Stimulated activated CD4-positive, alpha-beta T cell treated with anti-CD3 and anti-CD28 coated beads, TNF-alpha, amount 100 ng/mL, for 24 hours (primary cell): ENCODE results near the gene LRRC30.

Experiments
- DNase-seq, 3 experiments: peaks; one replicate each; pipeline ENCODE4 v3.0.0-alpha.2; 2020; ENCODE audit warnings: low read depth in 3 of 3

LRRC30 gene

DNA sequence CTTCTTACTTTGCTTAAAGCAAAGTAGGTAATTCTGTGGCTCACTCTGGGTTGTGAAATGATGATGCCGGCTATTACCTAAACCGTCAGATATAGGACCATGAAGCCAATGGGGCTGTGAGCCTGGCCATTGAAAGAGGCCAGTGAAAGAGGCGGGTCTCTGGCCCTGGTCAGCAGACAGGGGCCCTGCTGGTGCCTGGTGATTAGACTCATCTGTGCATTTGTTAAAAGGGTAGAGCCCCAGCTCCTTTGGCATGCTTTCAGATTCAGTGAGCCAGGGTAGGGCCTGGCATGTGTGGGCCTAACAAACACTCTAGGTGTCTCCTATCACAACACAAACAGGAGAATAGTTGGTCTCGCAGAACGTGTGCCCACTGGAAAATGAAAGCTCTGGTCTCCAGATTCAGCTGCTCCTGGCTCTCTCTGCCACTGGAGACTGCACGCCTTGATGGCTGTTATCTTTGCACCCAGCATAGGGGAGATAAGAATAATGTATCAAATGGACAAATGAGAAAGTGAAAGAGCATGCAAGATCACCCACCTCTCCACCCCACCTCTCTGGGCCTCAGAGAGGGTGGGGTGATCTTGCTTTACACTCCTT is 6.9 kb downstream of the LRRC30 start:
- no peak for DNase-seq

- DNase-seq = no peak
Measured at GRCh38 chr18:7242926-7243325, 12.0 kb downstream of the LRRC30 start.

DNA sequence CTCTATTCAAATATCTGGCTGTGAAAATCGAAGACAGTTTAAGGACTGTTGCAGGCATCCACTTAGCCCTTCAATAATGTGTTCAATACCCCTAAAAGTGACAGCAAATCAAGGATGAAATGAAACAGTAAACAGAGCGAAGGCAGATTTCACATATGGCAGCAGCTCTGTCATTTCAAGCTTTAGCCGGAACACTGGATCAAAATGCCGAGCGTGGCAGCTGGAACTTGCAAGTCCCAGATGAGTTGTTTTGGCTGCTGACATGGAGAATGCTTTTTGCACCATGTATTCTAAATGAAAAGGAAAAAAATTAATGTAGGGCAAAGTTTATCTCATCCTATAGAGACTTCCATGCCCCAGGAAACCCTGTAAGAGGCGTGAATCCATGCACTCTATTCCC is 18.0 kb downstream of the LRRC30 start:
- no peak for DNase-seq

- no peak for DNase-seq
Measured at GRCh38 chr18:7254163-7254562, 23.3 kb downstream of the LRRC30 start.

- no peak for DNase-seq
Measured at GRCh38 chr18:7255054-7255453, 24.2 kb downstream of the LRRC30 start.

GRCh38 chr18:7255643-7256042 is 24.8 kb downstream of the LRRC30 start:
- no peak for DNase-seq

DNA sequence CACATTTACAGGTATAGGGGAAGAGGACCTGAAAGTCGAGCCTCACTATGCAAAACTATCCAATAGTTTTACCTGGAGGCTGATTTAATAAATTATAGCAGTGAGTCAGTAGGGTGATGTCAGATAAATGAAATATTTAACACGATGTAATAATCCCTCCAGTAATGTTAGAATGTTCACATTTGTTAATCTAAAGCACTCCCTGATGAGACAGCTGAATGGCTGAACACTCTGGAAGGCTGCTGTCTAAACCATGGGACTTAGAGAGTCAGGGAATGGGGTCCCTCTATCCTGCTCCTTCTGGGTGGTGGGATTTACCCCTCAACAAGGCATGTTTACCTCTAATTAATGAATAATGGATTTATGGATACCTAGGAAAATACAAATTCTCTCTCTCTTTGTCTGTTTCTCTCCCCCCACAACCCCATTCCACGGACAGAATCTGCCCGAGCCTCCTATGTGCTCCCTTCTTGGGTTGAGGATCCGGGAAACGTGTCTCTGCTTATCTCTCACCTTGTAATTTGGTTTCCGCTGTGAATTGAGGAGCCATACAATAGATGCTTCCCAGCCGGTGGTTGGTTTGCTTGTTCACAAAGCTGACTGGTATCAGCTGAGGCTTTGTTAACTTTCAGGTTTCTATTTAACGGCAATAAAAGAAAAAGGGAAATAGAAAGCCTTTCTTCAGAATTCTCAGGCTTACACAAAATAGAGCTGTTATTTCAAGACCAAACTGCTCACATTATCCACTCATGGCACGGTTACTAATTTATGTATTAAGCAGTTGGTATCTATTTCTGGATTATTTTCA is 25.9 kb downstream of the LRRC30 start:
- no peak for DNase-seq

GRCh38 chr18:7257426-7257740 is 26.5 kb downstream of the LRRC30 start:
- no peak for DNase-seq

GRCh38 chr18:7259475-7259874 is 28.6 kb downstream of the LRRC30 start:
- DNase-seq = no peak

GRCh38 chr18:7261199-7261598 is 30.3 kb downstream of the LRRC30 start:
- no peak for DNase-seq

DNA sequence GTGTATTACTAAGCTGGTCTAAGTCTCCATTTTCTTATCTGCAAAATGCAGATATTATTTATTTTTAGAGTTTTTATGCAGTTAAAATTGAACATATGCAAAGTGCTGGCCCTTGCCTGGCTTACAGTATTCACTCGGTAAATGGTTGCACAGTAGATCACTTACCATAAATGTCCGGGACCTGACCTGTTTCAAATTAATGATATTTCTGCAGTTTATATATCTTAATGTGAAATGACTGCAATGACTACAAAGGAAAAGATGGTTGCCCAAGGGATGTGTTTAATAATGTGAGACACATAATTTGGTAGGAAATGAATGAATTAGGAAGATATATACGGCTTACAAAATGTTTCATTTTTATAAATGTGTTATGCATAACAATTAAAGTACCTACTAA is 37.1 kb downstream of the LRRC30 start:
- DNase-seq = no peak

DNA sequence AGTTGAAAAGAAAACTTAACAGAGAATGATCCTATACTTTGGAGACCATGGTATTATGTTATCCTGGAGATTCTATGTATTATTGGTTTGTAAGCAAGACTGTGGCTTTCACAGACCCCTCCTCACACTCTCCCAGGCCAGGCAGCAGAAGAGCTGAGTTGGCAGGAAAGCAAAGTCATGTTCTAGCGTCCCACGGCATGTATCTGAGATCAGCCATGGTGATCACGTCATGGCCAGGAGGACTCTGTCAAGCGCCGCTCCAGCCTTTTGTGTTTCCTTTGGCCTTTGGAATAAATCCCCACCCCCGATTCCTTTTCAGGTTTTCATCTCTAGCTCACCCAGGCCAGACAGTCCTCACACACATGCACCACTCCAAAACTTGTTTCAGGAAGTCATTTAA is 39.1 kb downstream of the LRRC30 start:
- DNase-seq = no peak

DNA sequence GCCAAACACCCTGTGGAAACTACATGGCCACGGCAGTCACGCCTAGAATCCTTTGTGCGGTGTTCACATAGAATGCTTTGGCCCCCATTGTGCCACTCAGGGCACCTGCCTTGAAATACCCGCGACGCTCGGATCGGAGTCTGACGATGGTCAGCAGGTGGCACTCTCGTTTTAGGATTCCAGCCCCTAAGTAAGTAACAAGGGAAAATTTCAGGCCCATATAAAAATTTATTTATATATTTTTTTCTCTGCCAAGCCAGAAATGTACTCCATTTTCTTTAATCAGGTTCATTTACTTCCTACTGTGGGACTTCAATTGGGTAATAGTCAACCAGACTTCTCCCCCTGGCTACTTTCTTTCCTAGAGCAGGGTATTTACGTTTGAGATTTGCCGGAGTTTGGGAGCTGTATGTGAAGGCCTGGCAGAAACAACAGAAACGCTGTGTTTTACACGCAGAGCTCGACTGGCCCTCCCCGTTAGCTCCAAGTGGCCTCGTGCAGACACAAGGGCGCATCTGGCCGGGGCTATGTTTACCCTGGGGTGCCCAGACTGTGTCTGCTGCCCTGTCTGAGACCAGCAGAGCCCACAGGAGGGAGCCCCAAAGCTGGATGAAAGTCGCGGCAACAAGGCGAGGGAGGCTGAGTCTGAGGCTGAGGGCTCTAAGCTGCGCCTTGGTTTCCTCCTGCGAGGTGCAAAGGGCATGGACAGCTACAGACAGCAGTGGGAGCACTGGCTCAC is 41.6 kb downstream of the LRRC30 start:
- no peak for DNase-seq

GRCh38 chr18:7273301-7273921 is 42.5 kb downstream of the LRRC30 start:
- no peak for DNase-seq

DNA sequence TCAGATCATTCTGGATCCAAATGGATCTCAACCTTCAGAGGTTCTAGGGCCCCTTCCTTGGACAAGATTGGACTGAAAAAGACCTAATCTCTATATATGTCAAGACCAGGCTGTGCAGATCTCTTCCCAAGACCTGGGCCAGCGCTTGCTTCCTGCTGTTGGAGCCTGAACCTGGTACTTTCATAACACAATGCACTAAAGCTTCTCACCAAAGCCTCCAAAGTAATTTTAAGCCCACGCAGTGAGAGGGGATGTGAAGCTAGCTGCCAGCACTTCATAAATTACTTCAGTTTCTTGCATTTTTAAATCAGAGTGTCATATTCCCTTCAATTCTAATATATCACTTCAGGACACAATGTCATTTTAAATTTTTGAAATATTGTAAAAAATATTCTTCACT is 50.7 kb downstream of the LRRC30 start:
- DNase-seq = no peak
